Retinal pigment epithelial cell (primary cell): ENCODE measurements around the gene TMEM87B.
"Not testable (repeated sequence)": the region's sequence is repeated elsewhere in the genome, so short reads cannot be mapped to it uniquely, and the experiment has no call there.

ENCODE experiments used
- DNase-seq: peaks from one replicate; pipeline ENCODE4 v3.0.0-alpha.2; 2010; ENCODE audit warnings: low read depth
- H3K4me3 ChIP-seq: 2 replicates; pipeline ENCODE4 v1.5.1; 2011; ENCODE audit warnings: mild to moderate bottlenecking, low read length, control low read depth, moderate library complexity
- CTCF ChIP-seq: conservative IDR thresholded peaks from 2 replicates; pipeline ENCODE4 v1.5.1; 2011; ENCODE audit warnings: low read depth, low read length, control low read depth, inconsistent platforms

TMEM87B gene

GRCh38 chr2:112032689-112033465, 22.2 kb upstream of the TMEM87B start:
- no peak for DNase-seq
- TF ChIP-seq CTCF: peak; percentile 18
- no peak overlapping the region for H3K4me3 ChIP-seq

GRCh38 chr2:112033600-112033999, 21.5 kb upstream of the TMEM87B start:
- no peak for DNase-seq
- no peak for TF ChIP-seq CTCF
- H3K4me3 ChIP-seq: no peak overlapping the region

- DNase-seq: no peak
- no peak for TF ChIP-seq CTCF
- no peak overlapping the region for H3K4me3 ChIP-seq
These were observed 20.1 kb upstream of the TMEM87B start for GRCh38 chr2:112034924-112035323.

- H3K4me3 ChIP-seq: no peak overlapping the region
- no peak for TF ChIP-seq CTCF
- DNase-seq: no peak
These were observed 19.3 kb upstream of the TMEM87B start for GRCh38 chr2:112035786-112036185.

GRCh38 chr2:112039556-112039955, 15.5 kb upstream of the TMEM87B start:
- H3K4me3 ChIP-seq, DNase-seq: not testable (repeated sequence)

GRCh38 chr2:112040066-112040465, 15.0 kb upstream of the TMEM87B start:
- H3K4me3 ChIP-seq, DNase-seq: not testable (repeated sequence)

GRCh38 chr2:112041460-112041859, 13.6 kb upstream of the TMEM87B start:
- not testable (repeated sequence) for DNase-seq, H3K4me3 ChIP-seq

GRCh38 chr2:112045446-112046014, 9.5 kb upstream of the TMEM87B start:
- no peak overlapping the region for H3K4me3 ChIP-seq
- DNase-seq: no peak
- TF ChIP-seq CTCF: no peak

GRCh38 chr2:112046231-112046630, 8.8 kb upstream of the TMEM87B start:
- no peak overlapping the region for H3K4me3 ChIP-seq
- DNase-seq: no peak
- TF ChIP-seq CTCF: no peak
